DMS79 (cell line): Measurements from ENCODE around the gene RAD51B.

ENCODE experiments used
- DNase-seq: peaks from one replicate; lab custom pipeline; 2025; lab: John Stamatoyannopoulos, UW

Gene RAD51B

DNA sequence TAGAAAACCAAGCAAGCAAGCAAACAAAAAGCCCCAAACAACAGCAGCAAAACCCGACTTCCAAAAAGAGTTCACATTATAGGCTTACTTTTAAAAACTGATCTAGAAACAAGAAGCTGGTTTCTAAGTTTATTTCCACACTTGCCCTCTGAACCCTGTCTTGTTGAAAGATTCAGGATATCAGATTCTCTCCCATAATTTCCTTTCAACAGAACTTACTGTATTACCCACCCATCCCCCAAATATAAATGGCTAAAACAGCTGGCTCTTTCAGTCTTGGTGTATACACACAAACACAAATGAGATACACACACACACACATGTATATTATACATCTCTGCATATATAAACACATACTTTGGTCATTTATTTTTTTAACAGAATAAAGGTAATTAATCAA, 512.4 kb downstream of the RAD51B start:
- no peak for DNase-seq

GRCh38 chr14:68333262-68333661, 513.7 kb downstream of the RAD51B start:
- no peak for DNase-seq

- DNase-seq = no peak
Observed at GRCh38 chr14:68335312-68335711, 515.7 kb downstream of the RAD51B start.

DNA sequence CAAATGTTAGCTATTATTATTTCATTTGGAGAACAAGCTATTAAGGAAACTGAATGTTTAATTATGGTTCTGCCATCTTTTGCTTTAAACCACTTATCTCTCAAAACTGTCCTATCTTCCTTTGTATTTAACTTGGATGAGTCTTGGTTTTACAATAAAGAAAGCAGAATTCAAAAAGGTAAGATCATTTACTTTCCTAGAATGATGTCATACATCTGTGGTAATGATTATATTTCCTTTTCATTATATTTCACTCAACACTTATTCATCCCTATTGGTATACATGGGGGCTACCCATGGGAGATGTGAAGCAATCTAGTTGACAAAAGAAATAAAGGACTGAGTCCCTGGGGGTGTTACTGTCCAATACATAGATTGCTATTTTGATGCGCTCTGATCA, 516.6 kb downstream of the RAD51B start:
- DNase-seq = no peak

DNA sequence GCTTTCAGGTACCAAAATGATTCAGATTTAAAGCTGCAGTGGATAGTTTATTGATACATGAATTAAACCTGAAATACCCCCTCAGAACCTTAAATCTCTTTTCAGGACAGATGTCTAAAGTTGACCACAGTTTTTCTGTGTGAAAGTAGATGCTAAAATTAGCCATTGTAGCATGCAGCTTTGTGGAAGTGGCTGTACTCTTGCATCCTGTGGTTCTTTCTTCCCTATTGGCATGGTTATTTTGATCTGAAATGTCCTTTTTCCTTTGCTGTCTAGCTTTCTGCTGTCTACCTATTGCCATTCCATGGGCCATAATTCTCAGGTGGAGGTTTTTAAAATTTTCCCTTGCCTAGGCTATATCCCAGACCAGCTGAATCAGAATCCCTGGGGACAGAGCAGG, 517.7 kb downstream of the RAD51B start:
- DNase-seq = no peak

GRCh38 chr14:68340262-68340661, 520.7 kb downstream of the RAD51B start:
- no peak for DNase-seq

- no peak for DNase-seq
Observed at GRCh38 chr14:68341411-68342212, 522.0 kb downstream of the RAD51B start.

DNA sequence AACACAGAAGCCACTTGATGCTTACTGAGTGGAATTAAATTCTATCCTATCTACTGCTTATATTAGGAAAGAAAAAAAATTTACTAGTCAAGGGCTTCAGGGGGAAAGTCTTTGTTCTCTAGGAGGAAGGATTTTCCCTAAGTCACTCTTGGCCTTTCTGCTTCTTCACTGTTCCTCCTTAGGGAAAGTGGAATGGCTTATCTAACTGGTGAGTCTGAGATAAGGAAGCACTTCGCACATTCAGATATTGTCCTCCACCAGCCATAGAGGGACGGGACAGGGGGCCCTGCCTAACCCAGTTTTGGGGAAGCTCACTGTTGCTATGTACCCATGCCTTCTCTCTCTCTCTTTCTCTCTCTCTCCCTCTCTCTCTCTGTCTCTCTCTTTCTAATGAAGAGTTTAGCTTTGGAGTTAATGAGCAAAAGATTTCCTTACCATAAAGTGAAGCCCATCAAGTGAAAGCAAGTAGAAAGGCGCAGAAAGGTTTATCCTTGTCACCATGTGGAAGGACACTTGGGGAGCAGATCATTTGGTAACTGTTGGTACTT, 522.7 kb downstream of the RAD51B start:
- no peak for DNase-seq

DNA sequence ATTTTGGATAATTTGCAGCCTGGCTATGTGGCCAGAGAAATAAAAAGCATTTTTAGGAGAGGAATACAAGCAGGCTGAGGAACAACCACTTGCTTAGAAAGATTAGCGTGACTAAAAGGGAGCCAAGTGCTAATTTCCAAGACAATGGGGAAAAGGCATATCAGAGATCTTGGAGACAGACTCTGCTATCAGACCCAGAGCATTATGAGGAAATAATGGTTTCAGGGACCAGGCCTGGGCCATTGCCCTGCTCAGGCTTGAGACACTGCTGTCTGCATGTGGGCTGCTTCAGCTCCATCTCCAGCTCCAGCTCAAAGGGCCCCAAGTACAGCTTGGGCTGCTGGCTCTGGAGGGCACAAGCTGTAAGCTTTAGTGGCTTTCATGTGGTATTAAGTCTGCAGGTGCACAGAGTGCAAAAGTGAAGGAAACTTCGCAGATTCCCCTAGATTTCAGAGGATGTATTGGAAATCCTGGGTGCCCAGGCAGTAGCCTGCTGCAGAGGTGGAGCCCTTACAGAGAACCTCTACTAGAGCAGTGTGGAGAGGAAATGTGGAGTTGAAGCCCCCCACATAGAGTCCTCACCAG, 524.0 kb downstream of the RAD51B start:
- DNase-seq = no peak

- DNase-seq = no peak
Observed at GRCh38 chr14:68345738-68346137, 526.2 kb downstream of the RAD51B start.

DNA sequence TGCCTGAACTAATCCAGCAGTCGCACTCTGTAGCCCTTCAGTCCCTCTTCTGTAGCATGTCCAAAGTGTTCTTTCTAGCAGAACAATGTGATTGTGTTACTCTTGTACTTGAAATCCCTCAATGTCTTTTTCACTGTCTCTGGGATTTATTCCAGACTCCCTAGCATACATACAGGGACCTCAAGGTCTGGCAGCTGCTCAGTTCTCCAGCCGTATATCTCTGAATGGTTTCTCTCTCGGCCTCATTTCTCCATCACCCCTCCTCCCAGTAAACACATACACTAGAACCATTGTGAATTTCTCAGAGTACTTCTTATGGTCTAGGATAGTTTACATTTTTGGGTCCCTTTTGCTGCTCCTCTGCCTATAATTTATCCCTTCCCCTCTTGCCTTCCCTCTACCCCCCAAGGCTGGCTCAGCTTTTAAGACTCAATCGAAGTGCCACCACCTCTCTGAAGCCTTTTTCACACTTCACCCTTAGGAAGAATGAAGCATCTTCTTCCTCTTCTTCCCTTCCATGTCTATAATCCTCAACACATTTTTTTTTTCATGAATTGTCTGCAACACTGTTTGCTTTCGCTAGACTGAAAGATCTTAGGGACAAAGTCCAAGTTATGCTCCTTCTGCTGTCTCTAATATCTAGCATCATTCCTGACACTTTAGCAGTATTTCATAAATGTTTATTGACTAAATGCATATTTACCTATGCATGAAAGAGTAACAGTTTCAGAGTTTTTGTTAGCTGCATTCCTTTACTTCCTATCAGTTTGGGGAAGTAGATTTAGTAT, 527.2 kb downstream of the RAD51B start:
- no peak for DNase-seq

GRCh38 chr14:68349900-68350629, 530.5 kb downstream of the RAD51B start:
- no peak for DNase-seq

DNA sequence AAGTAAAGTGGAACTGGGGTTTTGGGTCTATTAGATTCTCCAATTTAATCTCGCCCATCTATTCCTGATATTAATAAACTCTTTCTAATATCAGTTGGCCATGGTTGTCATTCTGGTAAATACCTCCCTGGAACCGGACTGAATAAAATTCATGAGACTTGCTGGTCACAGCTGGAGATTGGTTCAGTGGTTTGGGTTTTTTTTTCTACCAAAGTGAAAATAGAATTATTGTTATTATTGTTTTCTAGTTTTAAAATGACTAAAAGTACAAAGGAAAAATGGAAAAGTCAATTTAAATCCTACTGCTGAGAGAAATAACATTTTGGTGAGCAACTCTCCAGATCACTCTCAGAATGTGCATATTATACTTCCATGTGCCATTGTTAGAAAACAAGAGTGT, 535.8 kb downstream of the RAD51B start:
- DNase-seq = no peak

GRCh38 chr14:68357777-68358176, 538.2 kb downstream of the RAD51B start:
- DNase-seq = no peak

GRCh38 chr14:68358500-68358899, 538.9 kb downstream of the RAD51B start:
- DNase-seq = no peak

GRCh38 chr14:68359022-68359836, 539.6 kb downstream of the RAD51B start:
- DNase-seq = no peak

DNA sequence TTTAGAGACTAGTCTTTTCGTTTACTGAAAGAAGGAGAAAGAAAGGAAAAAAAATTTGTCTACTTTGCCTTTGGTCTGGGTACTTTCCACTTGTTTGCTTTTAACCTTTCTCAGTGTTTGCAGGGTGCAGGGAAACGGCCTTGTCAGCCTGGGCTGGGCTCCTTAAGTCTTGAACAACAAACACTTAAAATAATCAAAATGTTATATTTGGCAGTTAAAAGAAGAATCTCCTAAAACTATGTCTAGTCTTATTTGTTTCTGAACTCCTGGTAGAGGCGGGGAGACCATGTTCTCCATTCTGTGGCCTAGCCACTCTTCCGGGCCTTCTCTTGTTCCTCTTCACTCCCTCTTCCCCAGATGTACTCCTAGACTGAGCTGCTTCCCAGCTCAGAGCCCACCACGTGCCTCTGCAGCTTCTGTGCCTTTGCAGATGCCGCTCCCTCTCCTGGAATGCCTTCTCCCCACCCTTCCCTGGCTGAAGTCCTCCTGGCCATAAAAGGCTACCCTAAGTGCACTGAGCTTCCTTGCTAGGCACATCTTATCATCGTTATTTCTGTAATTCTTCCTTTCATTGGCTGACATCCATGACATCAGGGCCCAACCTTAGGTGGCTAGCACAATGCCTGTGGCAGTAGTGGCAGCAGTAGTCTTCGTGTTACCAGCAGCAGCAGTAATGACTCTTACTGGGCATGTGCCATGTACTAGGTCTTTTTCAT, 540.4 kb downstream of the RAD51B start:
- no peak for DNase-seq

DNA sequence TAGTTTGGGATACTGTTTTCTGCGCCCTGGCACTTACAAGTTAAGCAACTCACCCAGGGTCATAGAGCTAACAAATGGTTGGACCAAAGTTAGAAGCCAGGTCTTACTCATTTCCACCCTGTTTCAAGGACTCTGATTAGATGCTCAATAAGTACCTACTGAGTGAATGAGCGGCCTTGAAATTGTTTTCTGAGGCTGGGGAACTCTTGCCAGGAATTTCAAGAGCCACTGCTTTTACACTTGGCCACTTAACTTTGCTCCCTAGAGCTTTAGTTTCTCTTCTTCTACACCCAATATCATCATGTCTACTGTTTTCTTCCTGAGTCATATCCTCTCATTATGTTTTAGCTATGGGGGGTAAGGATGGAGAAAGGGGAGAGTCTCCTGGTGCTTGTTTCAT, 541.7 kb downstream of the RAD51B start:
- DNase-seq = peak; percentile 51

- no peak for DNase-seq
Observed at GRCh38 chr14:68362846-68363245, 543.3 kb downstream of the RAD51B start.

DNA sequence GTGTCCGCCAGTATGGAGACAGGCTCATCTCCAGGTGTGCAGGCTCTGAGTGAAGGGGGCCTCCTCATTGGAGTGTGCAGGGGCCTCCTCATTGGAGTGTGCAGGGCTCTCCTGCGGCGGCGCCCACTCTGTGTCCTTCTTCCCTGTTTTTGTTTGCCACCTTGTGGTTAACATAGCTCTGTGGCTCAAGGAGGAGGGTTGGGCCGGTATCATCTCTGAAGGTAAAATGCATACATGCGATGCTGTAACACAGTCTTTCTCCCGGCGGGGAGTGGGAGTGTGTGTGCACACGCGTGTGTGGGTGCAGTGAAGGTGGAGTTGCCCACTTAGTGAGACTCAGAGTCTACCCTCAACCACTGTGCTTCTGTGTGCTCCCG, 543.9 kb downstream of the RAD51B start:
- no peak for DNase-seq
